ENCODE data around the gene EHMT2. TPM values are rescaled to one million over a fixed set of nuclear protein-coding genes. Genes with fewer than 3 reads are reported as not detected.
"Not testable (repeated sequence)": the region's sequence is repeated elsewhere in the genome, so short reads cannot be mapped to it uniquely, and the experiment has no call there.

EHMT2 gene
- total RNA-seq, 3 donors from 2014 or later (not counting 1 experiment from before 2014, with no cell fraction given), result 49.3 to 56.6 (median 55.8) TPM

DNA sequence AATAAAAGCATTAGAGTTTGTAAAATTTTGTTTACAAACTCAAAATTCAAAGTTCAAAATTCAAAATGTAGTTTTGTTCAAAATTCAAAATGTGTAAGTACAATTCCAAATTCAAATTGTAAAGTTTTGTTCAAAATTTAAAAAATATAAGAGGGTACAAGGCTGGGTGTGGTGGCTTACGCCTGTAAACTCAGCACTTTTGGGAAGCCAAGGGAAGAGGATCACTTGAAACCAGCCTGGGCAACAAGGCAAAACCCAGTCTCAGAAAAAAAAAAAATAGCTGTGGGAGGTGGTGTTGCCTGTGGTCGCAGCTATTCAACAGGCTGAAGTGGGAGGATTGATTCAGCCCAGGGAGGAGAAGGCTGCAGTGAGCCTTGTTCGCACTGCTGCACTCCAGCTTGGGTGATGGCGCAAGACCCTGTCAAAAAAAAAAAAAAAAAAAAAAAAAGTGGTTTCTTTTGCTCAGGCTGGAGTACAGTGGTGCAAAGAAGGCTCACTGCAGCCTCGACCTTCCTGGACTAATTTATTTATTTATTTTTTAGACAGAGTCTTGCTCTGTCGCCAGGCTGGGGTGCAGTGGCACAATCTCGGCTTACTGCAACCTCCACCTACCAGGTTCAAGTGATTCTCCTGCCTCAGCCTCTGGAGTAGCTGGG lies 9.8 kb upstream of the EHMT2 start:
- H3K27ac ChIP-seq (ENCODE audit: low read length), result no peak overlapping the region
- Mint-ChIP-seq H3K27me3 (ENCODE audit: low read depth in 2 of 2) (peaks cover 0 to 6% of the 10 kb centered on the region in 2 donors), H3K36me3 (no peaks in the 10 kb centered on the region), H3K27ac (no peak overlapping the region), H3K4me1 (peaks cover 10% of the 10 kb centered on the region in 2 donors), H3K4me3 (no peak overlapping the region), H3K9me3 (no peaks in the 10 kb centered on the region)
- WGBS (ENCODE audit: insufficient coverage), result 48% methylated on average over 7 of the region's 7 CpGs
- ATAC-seq, result peak; percentile 49 to 76 (median 73)
- no peaks in the 10 kb centered on the region for H3K36me3 ChIP-seq (ENCODE audit: control insufficient read depth, insufficient read depth, low read length)
- H3K27me3 ChIP-seq (ENCODE audit: control insufficient read depth, insufficient read depth, low read length), result no peaks in the 10 kb centered on the region
- no peak overlapping the region for H3K4me3 ChIP-seq (ENCODE audit: low read length)
- no peak for DNase-seq
- no peaks in the 10 kb centered on the region for H3K9me3 ChIP-seq (ENCODE audit: control insufficient read depth, insufficient read depth, low read length)
- TF ChIP-seq CTCF (IDR thresholded peaks at IDR 0.05), result no peak
- H3K4me1 ChIP-seq (ENCODE audit: control insufficient read depth, insufficient read depth, low read length), result peaks cover 12% of the 10 kb centered on the region
- intact Hi-C loops (cut with micrococcal nuclease), result no loop called here

- DNase-seq; H3K27me3 Mint-ChIP-seq (ENCODE audit: low read depth in 2 of 2); ATAC-seq; H3K27ac ChIP-seq (ENCODE audit: low read length); intact Hi-C loops (cut with micrococcal nuclease); H3K9me3 Mint-ChIP-seq; H3K9me3 ChIP-seq (ENCODE audit: control insufficient read depth, insufficient read depth, low read length); H3K27ac Mint-ChIP-seq; H3K27me3 ChIP-seq (ENCODE audit: control insufficient read depth, insufficient read depth, low read length); H3K4me3 ChIP-seq (ENCODE audit: low read length); H3K36me3 Mint-ChIP-seq; H3K4me3 Mint-ChIP-seq; H3K36me3 ChIP-seq (ENCODE audit: control insufficient read depth, insufficient read depth, low read length): not testable (repeated sequence)
- peaks cover 13% of the 10 kb centered on the region for H3K4me1 ChIP-seq (ENCODE audit: control insufficient read depth, insufficient read depth, low read length)
- 80% methylated on average over 7 of the region's 8 CpGs for WGBS (ENCODE audit: insufficient coverage)
- peaks cover 10 to 14% of the 10 kb centered on the region in 2 donors for H3K4me1 Mint-ChIP-seq
Measured at GRCh38 chr6:31906727-31907126, 9.2 kb upstream of the EHMT2 start.

- Mint-ChIP-seq H3K27ac (no peak overlapping the region), H3K27me3 (ENCODE audit: low read depth in 2 of 2) (peaks cover 0 to 5% of the 10 kb centered on the region in 2 donors), H3K36me3 (no peaks in the 10 kb centered on the region), H3K9me3 (no peaks in the 10 kb centered on the region), H3K4me1 (peaks cover 10 to 19% of the 10 kb centered on the region in 2 donors), H3K4me3 (no peak overlapping the region)
- intact Hi-C loops (cut with micrococcal nuclease), result no loop called here
- Histone ChIP-seq H3K4me3 (ENCODE audit: low read length) (no peak overlapping the region), H3K4me1 (ENCODE audit: control insufficient read depth, insufficient read depth, low read length) (peaks cover 17% of the 10 kb centered on the region), H3K27ac (ENCODE audit: low read length) (no peak overlapping the region), H3K9me3 (ENCODE audit: control insufficient read depth, insufficient read depth, low read length) (no peaks in the 10 kb centered on the region), H3K27me3 (ENCODE audit: control insufficient read depth, insufficient read depth, low read length) (no peaks in the 10 kb centered on the region), H3K36me3 (ENCODE audit: control insufficient read depth, insufficient read depth, low read length) (no peaks in the 10 kb centered on the region)
- no peak for TF ChIP-seq CTCF (IDR thresholded peaks at IDR 0.05)
- 72% methylated on average over 3 of the region's 4 CpGs for WGBS (ENCODE audit: insufficient coverage)
- DNase-seq (no peak), ATAC-seq (no peak)
Measured at GRCh38 chr6:31906122-31906521, 8.6 kb upstream of the EHMT2 start.

DNA sequence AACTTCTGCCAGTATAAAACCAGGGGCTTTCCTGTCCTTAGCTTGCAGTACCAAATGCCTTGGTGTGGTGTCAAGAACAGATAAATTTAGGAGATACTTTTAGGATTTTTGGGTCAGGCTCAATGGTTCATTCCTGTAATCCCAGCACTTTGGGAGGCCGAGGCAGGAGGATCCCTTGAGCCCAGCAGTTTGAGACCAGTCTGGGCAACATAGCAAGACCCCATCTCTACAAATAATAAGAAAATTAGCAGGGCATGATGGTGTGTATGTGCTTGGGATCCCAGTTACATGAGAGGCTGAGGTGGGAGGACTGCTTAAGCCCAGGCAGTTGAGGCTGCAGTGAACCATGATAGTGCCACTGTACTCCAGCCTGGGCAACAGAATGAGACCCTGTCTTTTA lies 7.5 kb upstream of the EHMT2 start:
- no peaks in the 10 kb centered on the region for H3K9me3 ChIP-seq (ENCODE audit: control insufficient read depth, insufficient read depth, low read length)
- no peak for ATAC-seq
- H3K4me1 ChIP-seq (ENCODE audit: control insufficient read depth, insufficient read depth, low read length), result peaks cover 28% of the 10 kb centered on the region
- WGBS (ENCODE audit: insufficient coverage), result no CpG with 5 or more reads among the region's 1 CpG
- no peak overlapping the region for H3K27ac ChIP-seq (ENCODE audit: low read length)
- Mint-ChIP-seq H3K27me3 (ENCODE audit: low read depth in 2 of 2) (peaks cover 0 to 5% of the 10 kb centered on the region in 2 donors), H3K27ac (no peak overlapping the region), H3K9me3 (no peaks in the 10 kb centered on the region), H3K36me3 (no peaks in the 10 kb centered on the region), H3K4me1 (peaks cover 10 to 20% of the 10 kb centered on the region in 2 donors), H3K4me3 (no peak overlapping the region)
- no peak overlapping the region for H3K4me3 ChIP-seq (ENCODE audit: low read length)
- no peak for TF ChIP-seq CTCF (IDR thresholded peaks at IDR 0.05)
- no peak for DNase-seq
- intact Hi-C loops (cut with micrococcal nuclease), result no loop called here
- H3K27me3 ChIP-seq (ENCODE audit: control insufficient read depth, insufficient read depth, low read length), result no peaks in the 10 kb centered on the region
- no peaks in the 10 kb centered on the region for H3K36me3 ChIP-seq (ENCODE audit: control insufficient read depth, insufficient read depth, low read length)

All from natural killer cell (primary cell).